IPS-18a (cell line): Measurements from ENCODE around the gene TNFAIP8L1.

Source experiments
- H3K27ac ChIP-seq: one replicate; pipeline ENCODE4 v1.5.1; 2013; ENCODE audit warnings: low read length
- H3K27me3 ChIP-seq: one replicate; pipeline ENCODE4 v1.6.1; 2013; ENCODE audit warnings: mild to moderate bottlenecking, low read length; ENCODE audit not compliant: control insufficient read depth, insufficient read depth
- H3K36me3 ChIP-seq: one replicate; pipeline ENCODE4 v1.6.1; 2013; ENCODE audit warnings: low read depth, low read length; ENCODE audit not compliant: control insufficient read depth
- H3K4me1 ChIP-seq: one replicate; pipeline ENCODE4 v1.6.1; 2013; ENCODE audit warnings: low read depth, low read length; ENCODE audit not compliant: control insufficient read depth
- H3K4me3 ChIP-seq: one replicate; pipeline ENCODE4 v1.5.1; 2013; ENCODE audit warnings: low read length
- H3K9ac ChIP-seq: one replicate; pipeline ENCODE4 v1.6.1; 2013; ENCODE audit warnings: mild to moderate bottlenecking, low read length, moderate library complexity
- H3K9me3 ChIP-seq: one replicate; pipeline ENCODE4 v1.6.1; 2013; ENCODE audit warnings: low read depth, low read length; ENCODE audit not compliant: control insufficient read depth

TNFAIP8L1 gene

DNA sequence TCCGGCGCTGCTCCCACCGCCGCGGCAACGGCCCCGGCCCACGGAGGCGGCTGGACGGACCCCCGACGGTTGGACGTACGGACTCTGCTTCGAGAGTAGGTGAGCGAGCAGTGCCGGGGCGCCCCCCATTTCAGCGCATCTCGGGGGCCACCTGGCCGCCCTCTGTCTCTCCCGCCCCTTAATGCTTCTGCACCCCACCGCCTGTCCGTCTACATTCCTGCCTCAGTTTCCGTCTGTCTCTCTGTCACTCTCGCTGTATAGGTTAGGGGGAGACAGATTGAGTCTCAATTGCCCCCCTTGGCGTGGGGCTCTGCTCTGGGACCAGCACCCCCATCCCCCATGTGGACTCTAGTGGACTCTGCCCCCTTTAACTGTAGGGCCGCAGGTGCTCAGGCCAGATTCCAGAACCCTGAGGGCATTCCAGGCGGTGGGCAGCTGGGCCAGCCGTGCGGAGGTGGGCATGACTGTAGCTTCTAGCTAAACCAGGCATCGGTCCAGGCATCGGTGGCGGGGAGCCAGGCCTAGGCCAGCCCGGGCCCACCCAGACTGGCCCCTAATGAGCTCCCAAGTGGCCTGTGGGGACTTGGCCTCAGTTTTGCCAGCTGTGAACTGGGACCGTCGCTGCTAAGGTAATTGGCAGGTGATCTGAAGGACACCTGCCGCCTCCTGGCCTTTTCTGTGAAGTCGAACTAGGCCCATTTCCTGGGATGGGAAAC lies 373 bp downstream of the TNFAIP8L1 start:
- Histone ChIP-seq H3K9ac (no peak overlapping the region), H3K27ac (no peak overlapping the region), H3K9me3 (no peaks in the 10 kb centered on the region), H3K36me3 (no peaks in the 10 kb centered on the region), H3K27me3 (peaks cover 19% of the 10 kb centered on the region), H3K4me1 (no peaks in the 10 kb centered on the region), H3K4me3 (peak overlapping the region; percentile 57)

DNA sequence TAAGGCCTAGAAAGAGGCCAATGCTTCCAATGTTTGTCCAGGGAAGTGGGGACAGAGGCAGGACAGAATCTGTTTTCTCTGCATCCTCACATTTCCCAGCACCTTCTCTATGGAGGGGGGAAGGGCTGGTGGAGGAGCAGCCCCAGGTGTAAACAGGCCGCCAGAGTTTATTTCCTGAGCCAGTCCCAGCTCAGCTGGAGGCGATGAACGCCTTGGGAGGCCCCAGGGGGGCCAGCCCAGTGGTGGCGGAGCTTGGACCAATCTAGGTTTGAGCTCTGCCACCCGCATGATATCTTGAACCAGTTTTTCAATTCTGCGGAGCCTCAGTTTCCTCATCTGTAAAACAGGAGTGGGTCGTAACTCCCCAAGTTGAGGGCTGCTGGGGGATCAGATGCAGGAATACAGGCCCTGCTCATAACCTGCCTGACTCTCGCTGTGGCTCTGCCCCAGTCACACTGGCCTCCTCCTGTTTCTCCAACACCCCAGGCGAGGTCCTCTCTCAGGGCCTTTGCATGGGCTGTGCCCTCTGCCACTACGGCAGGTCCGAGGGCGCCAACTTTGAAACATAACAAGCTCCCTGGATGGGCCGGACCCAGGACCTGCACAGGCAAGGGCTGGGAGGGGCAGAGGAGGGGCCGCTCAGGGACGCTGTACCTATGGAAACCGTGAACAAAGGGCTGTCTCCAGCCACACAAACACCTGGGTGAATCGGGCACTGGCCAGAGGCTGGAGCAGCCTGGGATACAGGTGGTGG lies 1.1 kb downstream of the TNFAIP8L1 start:
- Histone ChIP-seq H3K9me3 (no peaks in the 10 kb centered on the region), H3K9ac (no peak overlapping the region), H3K4me1 (no peaks in the 10 kb centered on the region), H3K36me3 (no peaks in the 10 kb centered on the region), H3K27ac (no peak overlapping the region), H3K27me3 (peaks cover 15% of the 10 kb centered on the region), H3K4me3 (peak overlapping the region; percentile 57)

DNA sequence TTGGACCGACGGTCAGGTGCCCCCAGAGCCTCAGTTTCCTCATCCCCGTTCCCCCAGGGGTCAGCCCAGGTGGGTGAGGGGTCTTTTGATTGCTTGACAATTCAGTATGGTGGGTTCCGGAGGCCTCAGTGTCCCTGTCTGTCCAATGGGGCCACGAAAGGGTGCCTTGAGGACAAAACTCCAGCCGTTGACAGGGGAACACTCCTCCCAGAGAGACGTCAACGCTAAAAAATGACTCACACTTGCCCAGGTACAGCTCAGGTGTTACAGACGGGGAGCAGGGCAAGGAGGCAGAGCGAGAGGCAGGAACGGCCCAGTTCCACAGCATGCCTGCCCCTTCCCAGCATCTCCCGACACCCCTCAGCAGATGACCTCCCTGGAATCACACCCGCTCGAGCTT lies 1.8 kb downstream of the TNFAIP8L1 start:
- no peaks in the 10 kb centered on the region for H3K9me3 ChIP-seq
- no peaks in the 10 kb centered on the region for H3K36me3 ChIP-seq
- H3K27ac ChIP-seq = no peak overlapping the region
- no peaks in the 10 kb centered on the region for H3K4me1 ChIP-seq
- H3K9ac ChIP-seq = no peak overlapping the region
- H3K27me3 ChIP-seq = peaks cover 15% of the 10 kb centered on the region
- no peak overlapping the region for H3K4me3 ChIP-seq

DNA sequence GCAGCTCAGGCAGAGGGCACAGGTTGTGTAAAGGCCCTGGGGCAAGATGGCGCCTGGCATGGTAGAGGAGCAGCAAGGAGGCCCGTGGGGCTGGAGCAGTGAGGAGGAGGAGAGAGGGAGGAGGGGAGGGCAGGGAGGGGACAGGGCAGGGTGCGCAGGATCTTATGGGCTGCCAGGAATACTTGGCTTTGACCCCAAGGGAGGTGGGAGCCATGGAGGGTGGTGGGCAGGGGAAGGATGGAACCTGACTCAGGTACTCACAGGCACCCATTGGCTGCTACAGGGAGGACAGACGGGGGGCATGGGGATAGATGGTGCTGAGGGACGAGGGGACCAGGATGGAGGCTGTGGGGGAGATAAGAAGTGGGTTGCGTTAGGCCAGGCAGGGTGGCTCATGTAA lies 3.3 kb downstream of the TNFAIP8L1 start:
- Histone ChIP-seq H3K4me1 (no peaks in the 10 kb centered on the region), H3K27ac (no peak overlapping the region), H3K36me3 (no peaks in the 10 kb centered on the region), H3K9ac (no peak overlapping the region), H3K4me3 (no peak overlapping the region), H3K27me3 (peaks cover under 1% of the 10 kb centered on the region), H3K9me3 (no peaks in the 10 kb centered on the region)

DNA sequence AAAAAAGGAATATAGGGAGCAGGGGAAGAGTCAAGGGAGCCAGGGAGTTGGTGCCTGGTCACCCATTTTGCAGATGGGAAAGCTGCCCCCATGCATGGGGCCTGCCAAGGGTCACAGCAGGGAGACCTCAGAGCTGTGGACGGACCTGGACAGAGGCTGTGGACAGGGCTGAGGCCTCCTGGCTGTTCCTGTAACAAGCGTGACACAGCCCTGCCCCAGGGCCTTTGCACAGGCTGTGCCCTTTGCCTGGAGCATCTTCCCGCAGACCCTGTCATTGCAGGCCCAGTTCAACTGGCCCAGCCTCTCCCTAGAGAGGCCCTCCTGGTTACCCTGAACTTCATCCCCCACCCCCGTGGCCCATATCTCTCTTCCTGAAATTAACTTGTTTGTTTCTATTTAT lies 6.4 kb downstream of the TNFAIP8L1 start:
- Histone ChIP-seq H3K4me3 (no peak overlapping the region), H3K27me3 (no peaks in the 10 kb centered on the region), H3K9me3 (no peaks in the 10 kb centered on the region), H3K4me1 (no peaks in the 10 kb centered on the region), H3K9ac (no peak overlapping the region), H3K27ac (no peak overlapping the region), H3K36me3 (no peaks in the 10 kb centered on the region)

DNA sequence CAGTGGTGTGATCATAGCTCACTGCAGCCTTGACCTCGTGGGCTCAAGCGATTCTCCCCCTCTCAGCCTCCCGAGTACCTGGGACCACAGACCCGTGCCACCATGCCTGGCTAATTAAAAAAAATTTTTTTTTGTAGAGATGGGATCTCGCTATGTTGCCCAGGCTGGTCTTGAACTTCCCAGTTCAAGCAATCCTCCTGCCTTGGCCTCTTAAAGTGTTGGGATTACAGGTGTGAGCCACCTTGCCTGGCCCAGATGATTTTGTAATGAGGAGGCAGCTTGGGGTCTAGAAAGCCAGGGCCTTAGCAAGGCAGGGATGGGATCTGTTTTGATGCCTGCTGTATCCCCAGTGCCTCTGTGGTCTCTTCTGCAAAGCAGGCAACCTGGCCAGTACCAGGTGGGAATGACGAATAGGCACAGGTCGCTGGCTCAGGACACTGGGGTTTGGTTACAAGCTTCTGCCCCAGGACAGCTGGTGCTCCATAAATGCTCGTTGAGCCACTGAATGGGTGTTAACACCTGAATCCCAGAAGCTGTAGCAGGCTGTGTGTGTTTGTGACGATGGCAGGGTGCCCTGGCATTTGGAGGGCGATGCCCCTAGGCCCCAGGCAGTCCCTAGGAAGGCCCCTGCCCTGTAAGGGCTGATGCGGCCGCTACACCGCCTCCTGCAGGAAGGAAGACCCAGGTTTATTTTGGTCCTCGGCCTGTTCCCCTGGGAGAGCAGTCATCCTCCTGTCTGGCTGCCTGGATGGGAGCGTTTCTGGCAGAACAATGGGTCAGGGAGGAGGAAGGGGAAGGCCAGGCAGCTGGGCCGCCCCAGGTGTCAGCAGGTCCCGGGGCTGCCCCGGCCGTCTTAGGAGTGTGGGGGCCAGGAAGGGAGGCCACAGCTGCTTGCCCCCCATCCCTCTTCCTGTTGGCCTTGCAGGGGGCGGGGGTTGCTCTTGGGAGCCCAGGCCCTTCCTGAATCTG lies 8.6 kb downstream of the TNFAIP8L1 start:
- Histone ChIP-seq H3K4me1 (no peaks in the 10 kb centered on the region), H3K27ac (no peak overlapping the region), H3K9ac (no peak overlapping the region), H3K36me3 (no peaks in the 10 kb centered on the region), H3K4me3 (no peak overlapping the region), H3K27me3 (no peaks in the 10 kb centered on the region), H3K9me3 (no peaks in the 10 kb centered on the region)

DNA sequence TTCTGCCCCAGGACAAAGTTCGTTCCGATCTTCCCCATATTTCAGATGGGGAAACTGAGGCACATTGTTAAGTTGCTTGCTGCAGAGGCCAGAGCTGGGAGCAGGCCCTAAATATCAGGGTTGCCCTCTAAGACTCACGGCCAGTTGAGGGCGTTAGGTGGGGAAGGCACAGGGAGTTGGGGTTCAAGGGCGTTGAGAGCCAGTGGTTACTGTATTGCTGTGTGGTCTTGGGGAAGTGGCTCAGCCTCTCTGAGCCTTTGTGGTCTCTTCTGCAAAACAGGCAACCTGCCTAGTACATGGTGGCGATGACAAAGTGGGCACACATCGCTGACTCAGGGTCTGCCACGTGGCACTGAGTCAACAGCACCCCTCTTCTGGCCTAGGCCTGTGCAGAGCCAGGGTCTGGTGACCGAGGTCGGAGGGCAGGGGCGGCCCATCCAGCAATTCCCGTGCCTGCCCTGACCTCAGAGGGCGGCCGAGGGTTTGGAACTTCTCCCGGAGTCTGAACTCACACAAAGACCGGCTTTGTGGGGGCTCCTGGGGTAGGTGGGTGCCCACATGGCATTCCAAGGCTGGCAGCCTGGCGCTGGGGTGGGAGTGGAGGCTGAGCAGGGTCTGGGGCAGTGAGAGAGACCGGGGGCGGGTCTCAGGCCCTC lies 10.2 kb downstream of the TNFAIP8L1 start:
- Histone ChIP-seq H3K4me1 (no peaks in the 10 kb centered on the region), H3K9me3 (no peaks in the 10 kb centered on the region), H3K27me3 (no peaks in the 10 kb centered on the region), H3K27ac (no peak overlapping the region), H3K36me3 (peaks cover 1% of the 10 kb centered on the region), H3K9ac (no peak overlapping the region), H3K4me3 (no peak overlapping the region)

DNA sequence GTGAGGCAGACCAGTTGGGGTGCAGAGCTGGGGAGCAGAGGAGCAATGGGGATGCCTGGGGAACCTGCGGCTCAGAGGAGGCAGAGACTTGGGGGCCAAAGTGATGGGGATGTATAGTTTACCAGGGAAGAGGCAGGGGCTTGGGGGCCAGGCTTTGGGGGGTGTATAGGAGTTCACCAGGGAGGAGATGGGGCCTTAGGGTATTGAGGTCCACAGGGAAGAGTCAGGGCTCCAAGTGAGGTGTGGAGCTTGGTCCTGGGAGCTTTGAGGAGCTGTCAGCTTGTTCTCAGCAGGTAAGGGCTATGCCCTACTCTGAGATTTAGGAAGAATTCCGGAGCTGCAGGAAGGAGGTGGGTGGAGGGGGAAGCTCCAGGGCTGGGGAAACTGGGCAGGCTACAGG lies 10.8 kb downstream of the TNFAIP8L1 start:
- Histone ChIP-seq H3K9ac (no peak overlapping the region), H3K27me3 (no peaks in the 10 kb centered on the region), H3K36me3 (peaks cover 3% of the 10 kb centered on the region), H3K9me3 (no peaks in the 10 kb centered on the region), H3K27ac (no peak overlapping the region), H3K4me1 (no peaks in the 10 kb centered on the region), H3K4me3 (no peak overlapping the region)

DNA sequence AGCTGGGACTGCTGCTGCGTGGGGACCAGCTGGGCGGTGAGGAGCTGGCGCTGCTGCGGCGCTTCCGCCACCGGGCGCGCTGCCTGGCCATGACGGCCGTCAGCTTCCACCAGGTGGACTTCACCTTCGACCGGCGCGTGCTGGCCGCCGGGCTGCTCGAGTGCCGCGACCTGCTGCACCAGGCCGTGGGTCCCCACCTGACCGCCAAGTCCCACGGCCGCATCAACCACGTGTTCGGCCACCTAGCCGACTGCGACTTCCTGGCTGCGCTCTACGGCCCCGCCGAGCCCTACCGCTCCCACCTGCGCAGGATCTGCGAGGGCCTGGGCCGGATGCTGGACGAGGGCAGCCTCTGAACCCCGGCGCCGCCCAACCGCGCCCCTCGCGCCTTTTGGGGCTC lies 12.8 kb downstream of the TNFAIP8L1 start:
- no peaks in the 10 kb centered on the region for H3K4me1 ChIP-seq
- H3K27me3 ChIP-seq = no peaks in the 10 kb centered on the region
- no peak overlapping the region for H3K9ac ChIP-seq
- peaks cover 3% of the 10 kb centered on the region for H3K36me3 ChIP-seq
- H3K27ac ChIP-seq = no peak overlapping the region
- no peaks in the 10 kb centered on the region for H3K9me3 ChIP-seq
- H3K4me3 ChIP-seq = no peak overlapping the region

DNA sequence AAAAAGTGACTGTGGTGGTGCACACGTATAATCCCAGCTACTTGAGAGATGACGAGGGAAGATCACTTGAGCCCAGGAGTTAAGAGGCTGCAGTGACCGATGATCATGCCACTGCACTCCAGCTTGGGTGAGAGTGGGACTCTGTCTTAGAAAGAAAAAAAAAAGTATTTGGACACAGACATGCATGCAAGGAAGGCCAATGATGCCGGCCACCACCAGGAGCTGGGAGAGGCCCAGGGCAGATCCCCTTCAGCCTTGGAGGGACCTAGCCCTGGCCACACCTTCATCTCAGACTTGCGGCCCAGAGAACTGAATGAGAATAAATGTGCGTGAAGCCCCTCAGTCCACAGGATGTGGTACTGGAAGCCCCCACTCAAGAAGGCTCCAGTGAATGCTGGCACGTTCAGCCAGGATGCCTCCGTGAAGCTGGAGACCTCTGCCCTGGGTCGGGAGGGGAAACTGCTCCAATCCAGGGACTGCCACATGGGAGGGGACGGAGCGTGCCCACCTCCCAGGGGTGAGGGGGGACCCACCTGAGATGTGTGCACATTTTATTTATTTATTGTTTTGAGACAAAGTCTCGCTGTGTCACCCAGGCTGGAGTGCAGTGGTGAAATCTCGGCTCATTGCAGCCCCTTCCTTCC lies 14.6 kb downstream of the TNFAIP8L1 start:
- no peaks in the 10 kb centered on the region for H3K9me3 ChIP-seq
- no peak overlapping the region for H3K27ac ChIP-seq
- no peak overlapping the region for H3K4me3 ChIP-seq
- no peak overlapping the region for H3K9ac ChIP-seq
- no peaks in the 10 kb centered on the region for H3K27me3 ChIP-seq
- H3K36me3 ChIP-seq = peaks cover 13% of the 10 kb centered on the region
- H3K4me1 ChIP-seq = no peaks in the 10 kb centered on the region
